GM19023 (cell line): ENCODE data around the gene ANXA11.

Experiments used
- ATAC-seq: cut with Tn5 transposase; IDR thresholded peaks from one replicate; pipeline ENCODE4 v1.9.1; 2021; ENCODE audit warnings: mild to moderate bottlenecking, moderate library complexity; ENCODE audit not compliant: unreplicated experiment

ANXA11 gene

DNA sequence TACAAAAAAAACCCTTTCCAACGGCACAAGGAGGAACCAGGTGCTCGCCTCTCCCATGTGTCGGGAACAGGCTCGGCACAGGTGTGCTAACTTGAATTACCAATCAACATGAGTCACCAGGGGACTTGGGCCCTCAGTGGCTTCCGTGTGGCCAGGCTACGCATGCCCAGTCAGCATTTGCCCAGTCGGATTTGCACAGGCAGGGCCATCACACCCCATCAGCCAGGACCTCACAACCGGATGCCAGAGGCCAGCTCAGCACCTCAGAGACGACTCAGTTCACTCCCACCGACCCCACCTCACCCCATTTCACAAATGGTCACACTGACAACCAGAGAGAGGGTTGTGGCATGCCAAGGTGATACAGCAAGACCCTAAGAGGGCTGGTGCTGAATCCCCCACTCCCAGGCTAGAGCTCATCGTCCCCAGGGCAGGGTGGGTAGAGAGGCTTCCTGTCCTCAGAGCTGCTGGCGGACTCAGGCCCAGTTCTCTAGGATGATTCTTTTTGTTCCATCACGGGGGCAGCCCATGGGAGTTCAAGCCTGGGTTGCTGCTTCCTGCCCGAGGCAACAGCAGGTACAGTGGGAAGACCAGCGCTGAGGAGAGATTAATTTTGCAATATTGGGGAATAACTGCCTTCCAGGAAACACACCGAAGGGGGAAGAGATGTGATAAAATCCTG lies 13.6 kb downstream of the ANXA11 start:
- ATAC-seq: no peak

DNA sequence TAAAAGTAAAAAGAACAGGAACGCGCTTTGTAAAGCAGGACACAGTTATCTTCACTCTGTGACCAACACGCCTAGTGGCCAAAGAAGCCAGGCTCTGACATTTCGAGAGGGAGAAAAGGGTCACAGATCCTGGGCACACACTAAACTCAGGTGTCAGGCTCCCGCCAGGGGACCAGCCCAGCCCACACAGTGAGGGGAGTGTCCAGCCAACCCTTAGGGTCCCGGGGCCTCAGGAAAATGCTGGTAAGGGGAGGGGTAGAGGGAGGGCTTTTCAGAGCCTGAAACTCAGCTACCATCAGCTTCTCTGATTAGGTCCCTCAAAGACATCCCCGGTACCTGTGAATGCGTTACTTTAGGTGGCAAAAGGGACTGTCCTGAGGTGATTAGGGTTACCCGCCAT lies 16.6 kb downstream of the ANXA11 start:
- no peak for ATAC-seq

DNA sequence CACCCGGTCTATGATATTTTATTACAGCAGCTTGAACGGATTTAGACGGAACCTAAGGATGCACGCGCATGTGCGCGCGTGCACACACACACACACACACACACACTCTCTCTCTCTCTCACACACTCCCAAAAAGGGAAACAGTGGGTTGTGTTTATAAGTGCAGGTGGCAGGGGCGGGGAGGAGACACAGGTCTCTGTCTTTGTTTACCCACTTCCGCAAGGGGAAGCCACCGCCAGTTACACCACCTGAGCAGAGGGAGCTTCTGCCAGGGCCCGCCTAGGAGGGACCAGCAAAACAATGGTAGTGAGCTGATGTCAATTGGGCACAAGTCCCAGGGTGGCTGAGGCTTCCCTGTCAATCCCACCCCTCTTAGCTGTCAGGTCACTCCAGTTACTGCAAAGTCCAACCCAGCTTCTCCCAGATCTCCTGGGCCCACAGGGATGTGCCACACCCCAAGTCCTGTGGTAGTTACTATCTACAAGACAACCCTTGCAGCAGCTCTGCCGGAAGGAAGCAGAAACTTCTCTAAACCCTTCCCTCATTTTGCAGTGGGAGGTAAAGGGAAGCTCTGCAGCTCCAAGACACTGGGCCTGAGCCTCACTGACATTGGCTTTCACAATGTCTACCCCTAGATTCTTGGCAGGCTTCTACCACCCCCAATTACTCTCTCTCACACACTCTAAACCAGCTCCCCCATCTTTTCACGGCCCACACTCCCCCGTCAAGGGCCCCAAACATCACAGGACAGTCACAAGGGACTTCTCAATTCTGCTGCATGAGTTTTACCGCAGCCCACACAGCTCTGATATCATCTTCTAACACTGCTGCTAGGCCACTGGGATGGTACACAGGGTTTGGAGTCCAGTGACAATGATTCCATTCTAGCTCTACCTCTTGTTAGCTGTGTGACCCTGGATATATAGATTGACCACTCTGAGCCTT lies 17.6 kb downstream of the ANXA11 start:
- ATAC-seq: peak; percentile 93

DNA sequence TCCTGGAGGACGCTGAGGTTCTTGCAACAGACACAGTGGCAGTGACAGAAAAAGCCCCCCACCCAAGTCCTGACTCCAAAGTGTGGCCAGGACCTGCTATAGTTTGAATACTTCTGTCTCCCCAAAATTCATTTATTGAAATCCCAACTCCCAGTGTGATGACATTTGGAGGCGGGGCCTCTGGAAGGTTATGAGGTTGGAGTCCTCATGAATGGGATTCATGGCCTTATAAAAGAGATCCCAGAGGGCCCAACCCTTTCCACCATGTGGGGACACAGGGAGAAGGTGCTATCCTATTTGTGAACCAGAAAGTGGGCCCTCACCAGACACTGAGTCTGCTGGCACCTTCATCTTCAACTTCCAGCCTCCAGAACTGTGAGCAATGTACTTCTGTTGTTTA lies 18.3 kb downstream of the ANXA11 start:
- no peak for ATAC-seq

DNA sequence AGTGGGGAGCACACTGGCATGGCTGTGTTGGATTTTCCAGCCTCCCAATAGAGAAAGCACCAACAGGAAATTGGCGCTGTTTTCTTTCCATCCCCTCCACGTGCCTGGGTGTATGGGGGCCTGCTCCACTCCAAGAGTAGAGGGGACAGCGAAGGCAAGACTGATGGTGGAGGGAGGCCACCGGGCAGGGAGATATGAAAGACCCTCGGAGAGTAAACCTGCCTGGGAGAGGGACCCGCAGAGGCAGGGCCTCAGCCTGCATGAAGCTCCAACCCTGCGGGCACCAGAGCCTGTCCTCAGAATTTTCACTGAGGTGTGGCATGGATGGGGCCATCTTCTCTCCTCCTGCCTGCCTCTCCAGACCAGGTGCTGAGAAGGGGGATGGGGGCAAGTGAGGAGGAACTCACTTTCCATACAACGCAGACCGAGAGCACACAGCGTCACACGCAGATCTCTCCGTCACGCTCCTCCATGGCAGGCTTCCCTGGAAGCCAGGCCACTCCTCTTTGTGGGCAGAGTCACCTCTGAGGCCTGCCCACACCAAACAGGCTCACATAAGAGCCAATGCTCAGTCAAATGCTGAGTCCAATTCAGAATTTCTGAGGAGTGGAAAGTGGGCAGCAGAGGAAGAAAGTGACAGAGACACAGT lies 18.8 kb downstream of the ANXA11 start:
- ATAC-seq: no peak

DNA sequence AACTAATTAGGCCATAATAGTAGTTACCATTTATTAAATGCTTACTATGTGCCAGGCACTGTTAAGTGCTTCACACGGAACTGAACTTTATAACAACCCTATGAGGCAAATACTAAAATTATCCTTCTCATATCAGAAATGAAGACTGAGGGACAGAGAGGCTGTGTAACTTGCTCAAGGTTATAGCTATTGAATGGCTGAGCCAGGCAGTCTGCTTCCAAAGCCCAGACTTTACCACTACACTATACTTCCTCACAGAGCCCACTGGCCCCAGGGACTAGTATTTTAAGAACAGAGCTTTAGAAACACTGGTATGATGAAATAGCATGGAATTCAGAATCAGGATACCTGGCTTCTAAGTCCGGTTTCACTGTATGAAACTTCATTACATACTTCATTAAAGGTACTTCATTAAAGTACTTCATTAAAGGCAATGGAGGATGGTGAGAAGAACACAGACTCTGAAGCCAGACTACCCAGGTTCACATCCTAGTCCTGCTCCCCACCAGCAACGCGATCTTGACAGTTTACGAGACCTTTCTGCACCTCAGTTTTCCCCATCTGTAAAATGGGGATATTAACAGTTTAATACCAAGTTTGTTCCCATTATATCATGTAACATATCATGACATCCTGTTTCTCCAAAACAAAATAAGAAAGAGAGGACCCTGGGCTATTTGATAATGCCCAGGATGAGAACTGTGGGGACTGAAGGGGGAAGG lies 19.6 kb downstream of the ANXA11 start:
- ATAC-seq: no peak

DNA sequence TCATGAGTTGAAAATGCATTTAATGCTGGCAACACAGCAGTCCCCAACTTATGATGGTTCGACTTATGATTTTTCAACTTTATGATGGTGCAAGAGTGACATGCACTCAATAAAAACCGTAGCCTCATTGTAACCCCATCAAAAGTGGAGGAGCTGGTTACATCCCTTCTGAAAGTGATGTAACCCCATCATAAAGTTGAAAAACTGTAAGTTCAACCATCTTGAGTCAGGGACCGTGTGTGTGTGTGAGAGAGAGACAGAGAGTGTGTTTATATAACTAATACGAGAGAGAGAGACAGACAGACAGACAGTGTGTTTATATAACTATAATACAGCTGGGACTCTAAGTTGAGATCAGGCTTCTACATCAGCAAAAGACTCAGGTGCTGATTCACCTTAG lies 21.0 kb downstream of the ANXA11 start:
- ATAC-seq: no peak

DNA sequence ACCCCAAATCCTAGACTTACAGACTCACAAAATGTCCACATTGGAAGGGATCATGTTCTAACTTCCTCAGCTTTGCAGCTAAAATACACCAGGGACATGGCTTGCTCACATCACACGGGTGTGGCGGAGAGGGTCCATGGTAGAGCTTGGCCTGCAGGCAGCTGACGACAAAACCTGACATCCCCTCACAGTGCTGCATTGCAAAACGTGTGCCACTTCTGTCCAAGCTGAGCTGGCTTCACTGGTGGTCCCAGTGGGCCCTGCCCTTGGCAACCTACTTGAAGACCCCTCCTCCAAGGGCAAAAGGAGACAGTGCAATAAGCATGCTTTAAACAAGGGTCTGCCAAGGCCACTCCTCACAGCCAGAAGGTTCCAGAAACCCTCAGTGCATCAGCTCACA lies 21.9 kb downstream of the ANXA11 start:
- no peak for ATAC-seq

DNA sequence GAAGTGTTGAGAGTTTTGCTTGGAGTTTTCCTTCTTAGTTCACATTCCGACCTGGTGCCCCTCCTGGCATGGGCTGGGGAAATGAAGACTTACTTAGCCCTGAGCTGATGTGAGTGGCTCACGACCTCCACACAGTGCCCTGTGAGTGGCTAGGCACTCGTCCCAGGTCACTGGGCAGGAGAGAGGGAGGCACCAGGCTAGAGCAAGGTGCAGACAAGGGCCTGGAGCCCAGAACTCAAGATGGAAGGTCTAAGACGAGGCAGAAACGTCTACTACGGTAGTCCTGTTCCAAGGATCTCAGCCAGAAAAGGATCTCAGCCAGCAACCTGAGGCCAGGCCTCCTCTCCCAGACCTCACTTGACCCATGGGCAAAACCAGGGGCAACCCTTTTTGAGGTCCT lies 22.4 kb downstream of the ANXA11 start:
- ATAC-seq: no peak

DNA sequence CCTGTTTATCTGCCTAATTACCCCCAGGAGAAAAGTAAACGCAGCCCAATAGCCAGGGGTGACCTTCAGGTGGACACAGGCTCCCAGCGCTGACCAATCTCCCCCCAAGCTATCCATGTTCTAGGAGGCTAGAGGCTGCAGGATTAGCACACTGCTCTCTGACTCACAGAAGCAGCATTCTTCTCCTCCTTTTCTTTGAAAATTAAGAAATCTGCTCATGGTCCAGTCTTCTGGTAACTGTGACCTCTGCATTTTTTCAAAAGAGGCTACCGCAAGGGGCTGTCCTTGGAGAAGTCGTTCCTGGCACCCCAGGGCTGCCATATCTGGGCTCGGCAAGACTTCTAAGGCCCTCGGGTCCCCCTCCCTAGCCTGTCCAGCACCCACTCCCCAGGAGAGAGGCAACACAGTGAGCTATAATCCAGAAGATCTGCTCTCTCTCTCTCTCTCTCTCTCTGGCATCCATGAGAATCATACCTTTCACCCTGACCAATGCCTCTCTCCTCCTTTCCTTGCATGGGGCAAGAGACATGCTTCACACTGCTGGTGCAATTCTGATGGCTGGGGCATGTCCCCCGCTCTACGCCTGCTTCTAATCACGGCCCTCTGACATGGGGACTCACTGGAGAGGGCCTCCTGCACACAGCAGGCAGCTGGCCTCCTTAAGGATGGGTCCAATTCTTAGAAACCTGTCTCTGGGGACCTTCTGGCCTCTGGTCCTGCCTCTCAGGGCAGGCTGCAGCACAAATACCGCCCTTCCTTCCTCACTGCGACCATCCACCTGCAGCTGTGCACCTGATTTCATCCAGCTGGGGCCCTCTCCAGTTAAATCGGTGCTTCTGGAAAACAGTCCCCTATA lies 27.3 kb downstream of the ANXA11 start:
- no peak for ATAC-seq

DNA sequence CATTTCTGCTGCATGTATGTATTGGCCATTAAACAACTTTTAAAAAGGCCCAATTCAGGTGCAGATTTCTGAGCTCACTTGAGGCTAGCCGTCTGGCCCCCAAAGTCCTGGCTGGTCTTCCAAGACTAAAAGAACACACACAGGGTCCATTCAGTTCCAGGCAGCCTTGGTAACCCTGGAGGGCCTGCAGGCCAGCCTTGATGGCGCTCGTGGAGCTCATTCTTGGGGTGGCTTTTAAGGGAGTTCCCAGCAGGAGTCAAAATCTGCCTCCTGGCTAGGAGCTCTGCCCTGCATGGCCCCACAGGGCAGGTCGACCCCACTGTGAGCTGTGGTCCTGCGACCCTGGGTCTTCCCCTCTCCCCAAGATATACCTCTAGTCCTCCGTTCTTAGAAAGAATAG lies 28.8 kb downstream of the ANXA11 start:
- ATAC-seq: no peak

DNA sequence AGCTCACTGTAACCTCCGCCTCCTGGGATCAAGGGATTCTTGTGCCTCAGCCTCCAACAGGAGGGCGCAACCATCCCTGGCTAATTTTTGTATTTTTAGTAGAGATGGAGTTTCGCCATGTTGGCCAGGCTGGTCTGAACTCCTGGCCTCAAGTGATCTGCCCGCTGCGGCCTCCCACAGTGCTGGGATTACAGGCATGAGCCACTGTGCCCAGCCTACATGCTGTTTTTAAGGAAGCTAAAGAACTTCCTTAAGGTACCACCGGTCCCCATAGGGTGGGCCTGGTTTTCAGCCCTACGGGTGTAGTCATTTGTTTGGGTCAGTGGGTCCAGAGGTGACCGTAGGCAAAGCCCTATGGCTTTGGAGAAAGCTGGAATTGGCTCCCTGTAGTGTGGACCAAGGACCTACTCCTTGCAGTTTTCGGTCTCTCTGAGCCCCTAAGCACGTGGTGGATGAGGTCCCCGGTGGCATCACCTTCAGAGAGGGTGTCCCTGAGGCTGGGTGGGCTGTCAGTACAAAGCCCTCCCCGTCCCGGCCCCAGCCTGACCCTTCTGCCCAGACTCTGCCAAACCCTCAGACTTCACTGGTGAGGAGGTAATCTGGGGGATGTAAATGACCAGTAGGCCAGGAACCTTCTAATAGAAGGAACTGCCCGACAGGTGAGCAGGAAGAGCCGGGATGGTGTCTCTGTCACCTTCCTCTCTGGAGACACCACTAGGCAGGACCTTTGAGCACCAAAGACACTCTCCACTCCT lies 30.5 kb downstream of the ANXA11 start:
- no peak for ATAC-seq

DNA sequence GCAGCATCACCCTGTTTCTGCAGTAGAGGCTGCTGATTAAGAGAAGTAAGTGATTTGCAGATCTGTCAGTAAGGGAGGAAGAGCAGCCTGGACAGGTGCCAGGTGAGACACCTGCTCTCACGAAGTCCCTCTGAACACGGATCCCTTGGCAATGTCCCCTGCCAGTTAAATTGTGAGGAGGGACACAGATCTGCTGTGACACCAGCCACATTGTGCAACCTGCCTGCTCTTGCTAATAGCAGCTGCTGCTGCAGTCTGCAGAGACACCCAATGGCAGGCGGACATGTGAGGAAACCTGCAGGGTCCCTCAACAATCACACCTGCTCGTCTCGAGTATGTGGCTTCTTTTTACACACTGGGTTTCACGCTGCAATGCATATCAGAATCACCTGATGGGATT lies 31.9 kb downstream of the ANXA11 start:
- no peak for ATAC-seq

DNA sequence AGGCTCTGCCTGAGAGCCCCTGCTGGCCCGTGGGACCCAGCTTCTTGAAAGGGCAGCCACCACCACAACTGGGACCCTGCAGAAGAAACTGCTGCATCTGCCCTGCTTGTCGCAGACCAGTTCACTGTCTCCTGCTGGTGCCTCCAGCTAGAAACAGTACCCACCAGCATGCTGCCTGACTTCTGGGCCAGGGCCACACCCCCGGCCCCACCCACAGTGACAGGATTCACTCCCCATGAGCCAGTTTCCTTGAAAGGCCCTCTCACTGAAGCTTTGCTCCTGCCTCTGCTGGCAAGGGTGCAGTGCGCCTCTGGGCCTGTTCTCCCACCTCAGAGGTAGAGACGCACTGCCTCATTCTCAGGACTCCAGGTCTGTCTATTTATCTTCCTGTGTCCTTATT lies 32.4 kb downstream of the ANXA11 start:
- ATAC-seq: no peak

DNA sequence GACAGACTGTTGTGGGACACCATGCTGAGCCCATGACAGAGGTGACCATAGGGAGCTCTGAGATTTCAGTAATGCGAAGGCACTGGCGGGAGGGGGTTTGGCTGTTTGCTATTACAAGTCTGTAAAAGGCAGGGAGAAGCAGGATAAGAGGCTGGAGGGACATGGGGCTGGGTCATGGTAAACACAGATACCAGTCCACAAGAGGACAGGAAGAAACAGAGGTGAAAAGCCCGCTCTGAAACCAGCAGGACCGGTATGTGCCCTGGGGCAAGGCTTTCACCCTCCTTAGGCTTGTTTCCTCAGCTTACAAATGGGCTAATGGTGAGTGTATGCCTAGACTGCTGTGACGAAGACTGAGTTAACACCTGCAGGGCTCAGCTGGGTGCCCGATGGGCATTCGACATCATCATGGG lies 34.1 kb downstream of the ANXA11 start:
- ATAC-seq: no peak

DNA sequence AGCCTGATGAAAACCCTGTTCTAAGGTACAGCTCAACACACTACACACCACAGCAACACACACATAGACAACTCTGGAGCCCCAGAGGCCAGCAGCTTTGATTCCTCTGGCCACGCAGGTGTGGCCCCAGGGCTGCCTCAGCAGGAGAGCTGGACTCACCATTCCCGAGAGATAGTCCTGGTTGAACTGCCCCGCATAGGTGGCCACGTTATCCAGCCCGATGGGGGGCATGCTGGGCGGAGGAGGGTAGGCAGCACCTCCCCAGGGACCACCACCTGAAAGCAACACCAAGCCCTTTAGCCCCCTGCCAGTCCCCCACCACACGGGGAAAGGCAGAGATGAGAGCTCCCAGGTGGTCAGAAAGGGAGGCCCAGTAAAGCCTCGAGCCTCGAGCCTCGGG lies 34.7 kb downstream of the ANXA11 start:
- ATAC-seq: no peak

DNA sequence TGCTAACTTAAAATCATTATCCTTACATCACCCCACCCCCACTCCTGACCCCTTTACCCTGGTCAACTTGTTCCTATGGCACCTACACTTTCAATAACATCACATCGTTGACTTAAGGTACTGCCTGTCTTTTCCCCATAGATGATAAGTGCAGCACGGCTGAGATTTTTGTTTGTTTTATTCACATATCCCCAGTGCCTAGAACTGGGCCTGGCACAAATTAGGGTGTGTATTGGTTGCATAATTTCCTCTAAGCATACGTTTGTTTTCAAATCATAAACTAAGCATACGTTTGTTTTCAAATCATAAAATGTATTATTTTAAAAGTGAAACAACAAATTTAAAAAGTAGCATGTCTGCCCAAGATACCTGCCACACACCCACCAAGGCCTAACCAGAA lies 35.3 kb downstream of the ANXA11 start:
- no peak for ATAC-seq

DNA sequence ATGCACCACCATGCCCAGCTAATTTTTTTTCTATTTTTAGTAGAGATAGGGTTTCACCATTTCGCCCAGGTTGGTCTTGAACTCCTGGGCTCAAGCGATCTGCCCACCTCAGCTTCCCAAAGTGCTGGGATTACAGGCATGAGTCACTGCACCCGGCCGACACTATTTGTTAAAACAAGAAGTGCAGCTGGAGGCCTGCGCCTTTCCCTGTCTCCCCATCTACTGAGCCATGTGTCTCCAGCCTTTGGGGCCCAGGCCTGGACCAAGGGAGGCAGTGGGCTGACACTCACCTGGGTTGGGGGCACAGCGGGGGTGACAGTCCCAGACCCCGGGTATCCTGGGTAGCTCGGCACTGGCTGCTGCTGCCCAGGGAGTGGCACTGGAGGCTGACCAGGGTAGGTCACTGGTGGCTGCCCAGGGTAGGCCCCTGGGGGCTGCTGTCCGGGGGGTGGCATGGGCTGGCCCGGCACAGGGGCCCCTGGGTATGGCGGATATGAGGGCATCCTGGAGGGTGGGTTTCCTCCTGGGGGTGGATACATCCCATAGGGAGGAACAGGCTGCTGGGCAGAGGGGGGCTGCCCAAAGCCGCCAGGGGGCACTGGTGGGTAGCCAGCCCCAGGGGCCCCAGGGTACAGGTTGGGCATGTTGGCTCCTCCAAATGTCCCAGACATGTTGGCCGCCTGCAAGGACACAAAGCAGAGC lies 36.5 kb downstream of the ANXA11 start:
- ATAC-seq: no peak

DNA sequence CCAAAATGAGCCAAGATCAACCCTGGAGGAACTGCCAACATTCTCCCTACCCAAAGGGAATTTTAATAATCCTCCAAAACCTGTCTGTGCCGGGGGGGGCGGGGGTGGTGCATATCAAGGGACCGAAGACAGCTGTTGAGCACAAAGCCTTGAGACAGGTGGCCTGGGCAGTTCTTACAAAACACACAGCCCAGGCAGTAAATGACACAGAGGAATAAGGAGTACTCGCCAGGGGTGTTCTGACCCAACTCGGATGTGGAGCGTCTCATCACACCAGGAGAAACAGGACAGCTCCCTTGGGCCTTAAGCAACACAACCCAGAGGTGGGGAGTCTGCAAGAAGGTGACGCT lies 37.2 kb downstream of the ANXA11 start:
- no peak for ATAC-seq
